K562 (cell line): Measurements from ENCODE around the gene NDUFV2. TPM values are rescaled to one million over a fixed set of nuclear protein-coding genes. Genes with fewer than 3 reads are reported as not detected.

ENCODE experiments used
- HMGN3 ChIP-seq: IDR thresholded peaks from 2 replicates; pipeline ENCODE4 v1.6.1; 2011; ENCODE audit warnings: borderline replicate concordance, low read depth, mild to moderate bottlenecking, mixed read lengths, low read length; ENCODE audit not compliant: insufficient read length; ENCODE audit errors: extremely low read depth
- POLR2AphosphoS5 ChIP-seq: IDR thresholded peaks from 2 replicates; pipeline ENCODE4 v1.6.1; 2011; ENCODE audit warnings: mild to moderate bottlenecking, low read depth, low read length, moderate library complexity; ENCODE audit not compliant: control insufficient read depth, insufficient read depth
- ZBED1 ChIP-seq: IDR thresholded peaks from 2 replicates; pipeline ENCODE4 v1.6.1; 2014
- ZBTB8A ChIP-seq: fragments of 450-650 bp; IDR thresholded peaks from 2 replicates; pipeline ENCODE4 v1.6.1; 2018; ENCODE audit warnings: mild to moderate bottlenecking, moderate library complexity; ENCODE audit not compliant: partially characterized antibody
- ZNF239 ChIP-seq: fragments of 250-450 bp; sonication (Bioruptor Pico); IDR thresholded peaks from 2 replicates; pipeline ENCODE4 v1.4.0; 2020; ENCODE audit warnings: mild to moderate bottlenecking
- ZNF696 ChIP-seq: fragments of 250-450 bp; sonication (Bioruptor Pico); conservative IDR thresholded peaks from 2 replicates; pipeline ENCODE4 v1.4.0; 2020; ENCODE audit warnings: mild to moderate bottlenecking, moderate library complexity
- ZNF780A ChIP-seq: fragments of 250-450 bp; sonication (Bioruptor Pico); IDR thresholded peaks from 2 replicates; pipeline ENCODE4 v1.5.0; 2021; ENCODE audit warnings: mild to moderate bottlenecking
- polyA plus RNA-seq, 8 experiments: library from polyadenylated mRNA; depleted of rRNA in 4 of 8; stranded (reverse) in 5 of 8; unstranded in 3 of 8; fragments of >200 nt; fragmentation: Nextera tagmentation in 2 of 8; fragmentation: Illumina TruSeq in 1 of 8; extraction: Ambion mirVana in 2 of 8; extraction: Trizol in 1 of 8; gene quantifications; 2 replicates each; pipeline versions ENCODE4 v1.2.1 to v1.2.3, GENCODE V29; 2011 to 2014; ENCODE audit warnings: inconsistent platforms in 1 of 8, missing spikeins in 1 of 8
- total RNA-seq, 7 experiments: library from RNA; depleted of rRNA in 6 of 7; stranded (reverse); fragments of >200 nt in 6 of 7; fragmentation: Illumina TruSeq in 2 of 7; extraction: Trizol in 2 of 7; gene quantifications; 2 replicates each; pipeline versions ENCODE4 v1.2.1 to v1.2.3, GENCODE V29; 2011 to 2021; ENCODE audit warnings: low replicate concordance in 1 of 7
- TF ChIP-seq, protein P1 (sequence below): sonication (generic); formaldehyde crosslinking; IDR thresholded peaks from 2 replicates; pipeline ENCODE4 v1.8.0; 2022; ENCODE audit warnings: mild to moderate bottlenecking, missing genetic modification reagents, borderline replicate concordance
- TF ChIP-seq, protein P2 (sequence below): IDR thresholded peaks from 2 replicates; pipeline ENCODE4 v1.6.1; 2014; ENCODE audit warnings: antibody characterized with exemption
- TF ChIP-seq, protein P3 (sequence below): IDR thresholded peaks from 3 replicates; pipeline ENCODE4 v1.6.1; 2011; ENCODE audit warnings: borderline replicate concordance, mild to moderate bottlenecking, moderate library complexity; ENCODE audit not compliant: insufficient read length; ENCODE audit errors: extremely low read depth
- TF ChIP-seq, protein P4 (sequence below), 3 experiments: IDR thresholded peaks in 2 of 3; conservative IDR thresholded peaks in 1 of 3; 2 replicates each; pipeline ENCODE4 v1.5.1; 2011 to 2012; ENCODE audit warnings: low read length in 3 of 3, mild to moderate bottlenecking in 3 of 3, control low read depth in 2 of 3, improper control_type of control experiment in 1 of 3, inconsistent platforms in 1 of 3, low read depth in 1 of 3, mixed read lengths in 1 of 3, moderate library complexity in 1 of 3; ENCODE audit not compliant: insufficient read depth in 2 of 3
- TF ChIP-seq, protein P5 (sequence below): fragments of 450-650 bp; IDR thresholded peaks from 2 replicates; pipeline ENCODE4 v1.6.1; 2017; ENCODE audit warnings: antibody characterized with exemption, mild to moderate bottlenecking

NDUFV2 gene
- total and polyA plus RNA-seq, 9 of the 15 experiments (the other 6 are each of a cell fraction or from before 2014, with no cell fraction given) = 213 to 550 (median 384) TPM

DNA sequence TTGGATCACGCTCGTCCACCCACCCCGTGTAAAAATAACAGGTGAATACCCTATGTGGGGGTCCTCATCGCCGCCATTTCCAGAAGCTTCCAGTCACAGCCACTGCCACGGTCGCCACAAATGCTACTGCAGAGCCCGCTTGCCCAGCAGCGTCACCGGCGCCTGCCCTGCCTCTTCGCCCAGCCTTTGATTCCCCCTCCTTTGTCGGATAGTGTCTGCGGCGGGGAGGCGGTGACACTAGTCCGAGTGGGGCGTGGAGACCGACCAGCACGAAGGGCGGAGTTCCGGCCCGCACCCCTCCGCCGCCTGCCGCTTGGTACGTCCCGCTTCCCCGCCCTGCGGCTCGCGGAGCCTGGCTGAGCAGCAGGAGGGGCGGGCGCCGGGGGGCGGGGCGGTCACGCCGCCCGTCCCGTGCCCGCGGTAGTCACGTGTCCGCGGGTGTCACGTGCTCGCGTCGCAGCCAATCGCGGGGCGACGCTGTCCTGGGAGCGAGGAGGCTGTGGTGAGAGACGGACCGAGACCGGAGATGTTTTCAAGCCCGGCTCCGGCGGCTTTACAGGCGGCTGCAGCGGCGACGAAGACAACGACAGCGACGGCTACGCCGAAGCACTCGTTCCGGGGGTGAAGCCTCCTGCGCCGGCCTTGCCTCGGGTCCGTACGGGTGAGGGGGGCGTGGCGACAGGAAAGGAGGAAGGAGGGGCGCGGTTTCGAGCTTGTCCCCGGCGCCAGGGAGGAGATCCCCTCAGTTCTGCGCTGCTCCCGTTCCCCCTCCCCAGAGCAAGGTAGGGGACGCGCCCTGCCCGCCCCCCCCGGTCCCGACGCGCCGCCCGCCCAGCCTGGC lies 34.0 kb downstream of the NDUFV2 start, which contains the start of gene ANKRD12 (continued):
- TF ChIP-seq, protein P1, sequence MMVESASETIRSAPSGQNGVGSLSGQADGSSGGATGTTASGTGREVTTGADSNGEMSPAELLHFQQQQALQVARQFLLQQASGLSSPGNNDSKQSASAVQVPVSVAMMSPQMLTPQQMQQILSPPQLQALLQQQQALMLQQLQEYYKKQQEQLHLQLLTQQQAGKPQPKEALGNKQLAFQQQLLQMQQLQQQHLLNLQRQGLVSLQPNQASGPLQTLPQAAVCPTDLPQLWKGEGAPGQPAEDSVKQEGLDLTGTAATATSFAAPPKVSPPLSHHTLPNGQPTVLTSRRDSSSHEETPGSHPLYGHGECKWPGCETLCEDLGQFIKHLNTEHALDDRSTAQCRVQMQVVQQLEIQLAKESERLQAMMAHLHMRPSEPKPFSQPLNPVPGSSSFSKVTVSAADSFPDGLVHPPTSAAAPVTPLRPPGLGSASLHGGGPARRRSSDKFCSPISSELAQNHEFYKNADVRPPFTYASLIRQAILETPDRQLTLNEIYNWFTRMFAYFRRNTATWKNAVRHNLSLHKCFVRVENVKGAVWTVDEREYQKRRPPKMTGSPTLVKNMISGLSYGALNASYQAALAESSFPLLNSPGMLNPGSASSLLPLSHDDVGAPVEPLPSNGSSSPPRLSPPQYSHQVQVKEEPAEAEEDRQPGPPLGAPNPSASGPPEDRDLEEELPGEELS (CRISPR knock-in tag) = 0 out of 2 replicates have a peak, but pooled peaks have one; percentile 19
- TF ChIP-seq ZNF239 (CRISPR knock-in tag) (no peak), ZBTB8A (no peak), ZBED1 (no peak; the same call in 1 of the 2 replicates), POLR2AphosphoS5 (peak; percentile 14), ZNF696 (no peak), ZNF780A (no peak), HMGN3 (peak; percentile 98)
- TF ChIP-seq, protein P2, sequence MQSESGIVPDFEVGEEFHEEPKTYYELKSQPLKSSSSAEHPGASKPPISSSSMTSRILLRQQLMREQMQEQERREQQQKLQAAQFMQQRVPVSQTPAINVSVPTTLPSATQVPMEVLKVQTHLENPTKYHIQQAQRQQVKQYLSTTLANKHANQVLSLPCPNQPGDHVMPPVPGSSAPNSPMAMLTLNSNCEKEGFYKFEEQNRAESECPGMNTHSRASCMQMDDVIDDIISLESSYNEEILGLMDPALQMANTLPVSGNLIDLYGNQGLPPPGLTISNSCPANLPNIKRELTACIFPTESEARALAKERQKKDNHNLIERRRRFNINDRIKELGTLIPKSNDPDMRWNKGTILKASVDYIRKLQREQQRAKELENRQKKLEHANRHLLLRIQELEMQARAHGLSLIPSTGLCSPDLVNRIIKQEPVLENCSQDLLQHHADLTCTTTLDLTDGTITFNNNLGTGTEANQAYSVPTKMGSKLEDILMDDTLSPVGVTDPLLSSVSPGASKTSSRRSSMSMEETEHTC = peak; percentile 87; the same call in 1 of the 2 replicates
- TF ChIP-seq, protein P3, sequence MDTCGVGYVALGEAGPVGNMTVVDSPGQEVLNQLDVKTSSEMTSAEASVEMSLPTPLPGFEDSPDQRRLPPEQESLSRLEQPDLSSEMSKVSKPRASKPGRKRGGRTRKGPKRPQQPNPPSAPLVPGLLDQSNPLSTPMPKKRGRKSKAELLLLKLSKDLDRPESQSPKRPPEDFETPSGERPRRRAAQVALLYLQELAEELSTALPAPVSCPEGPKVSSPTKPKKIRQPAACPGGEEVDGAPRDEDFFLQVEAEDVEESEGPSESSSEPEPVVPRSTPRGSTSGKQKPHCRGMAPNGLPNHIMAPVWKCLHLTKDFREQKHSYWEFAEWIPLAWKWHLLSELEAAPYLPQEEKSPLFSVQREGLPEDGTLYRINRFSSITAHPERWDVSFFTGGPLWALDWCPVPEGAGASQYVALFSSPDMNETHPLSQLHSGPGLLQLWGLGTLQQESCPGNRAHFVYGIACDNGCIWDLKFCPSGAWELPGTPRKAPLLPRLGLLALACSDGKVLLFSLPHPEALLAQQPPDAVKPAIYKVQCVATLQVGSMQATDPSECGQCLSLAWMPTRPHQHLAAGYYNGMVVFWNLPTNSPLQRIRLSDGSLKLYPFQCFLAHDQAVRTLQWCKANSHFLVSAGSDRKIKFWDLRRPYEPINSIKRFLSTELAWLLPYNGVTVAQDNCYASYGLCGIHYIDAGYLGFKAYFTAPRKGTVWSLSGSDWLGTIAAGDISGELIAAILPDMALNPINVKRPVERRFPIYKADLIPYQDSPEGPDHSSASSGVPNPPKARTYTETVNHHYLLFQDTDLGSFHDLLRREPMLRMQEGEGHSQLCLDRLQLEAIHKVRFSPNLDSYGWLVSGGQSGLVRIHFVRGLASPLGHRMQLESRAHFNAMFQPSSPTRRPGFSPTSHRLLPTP = no peak
- TF ChIP-seq, protein P4, sequence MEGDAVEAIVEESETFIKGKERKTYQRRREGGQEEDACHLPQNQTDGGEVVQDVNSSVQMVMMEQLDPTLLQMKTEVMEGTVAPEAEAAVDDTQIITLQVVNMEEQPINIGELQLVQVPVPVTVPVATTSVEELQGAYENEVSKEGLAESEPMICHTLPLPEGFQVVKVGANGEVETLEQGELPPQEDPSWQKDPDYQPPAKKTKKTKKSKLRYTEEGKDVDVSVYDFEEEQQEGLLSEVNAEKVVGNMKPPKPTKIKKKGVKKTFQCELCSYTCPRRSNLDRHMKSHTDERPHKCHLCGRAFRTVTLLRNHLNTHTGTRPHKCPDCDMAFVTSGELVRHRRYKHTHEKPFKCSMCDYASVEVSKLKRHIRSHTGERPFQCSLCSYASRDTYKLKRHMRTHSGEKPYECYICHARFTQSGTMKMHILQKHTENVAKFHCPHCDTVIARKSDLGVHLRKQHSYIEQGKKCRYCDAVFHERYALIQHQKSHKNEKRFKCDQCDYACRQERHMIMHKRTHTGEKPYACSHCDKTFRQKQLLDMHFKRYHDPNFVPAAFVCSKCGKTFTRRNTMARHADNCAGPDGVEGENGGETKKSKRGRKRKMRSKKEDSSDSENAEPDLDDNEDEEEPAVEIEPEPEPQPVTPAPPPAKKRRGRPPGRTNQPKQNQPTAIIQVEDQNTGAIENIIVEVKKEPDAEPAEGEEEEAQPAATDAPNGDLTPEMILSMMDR (IDR thresholded peaks at IDR 0.05 in 2 of 3, conservative IDR thresholded peaks at IDR 0.05 in 1 of 3; ENCODE audit: insufficient read depth in 2 of 3, low read depth in 1 of 3, low read length in 3 of 3) = no peak
- TF ChIP-seq, protein P5, sequence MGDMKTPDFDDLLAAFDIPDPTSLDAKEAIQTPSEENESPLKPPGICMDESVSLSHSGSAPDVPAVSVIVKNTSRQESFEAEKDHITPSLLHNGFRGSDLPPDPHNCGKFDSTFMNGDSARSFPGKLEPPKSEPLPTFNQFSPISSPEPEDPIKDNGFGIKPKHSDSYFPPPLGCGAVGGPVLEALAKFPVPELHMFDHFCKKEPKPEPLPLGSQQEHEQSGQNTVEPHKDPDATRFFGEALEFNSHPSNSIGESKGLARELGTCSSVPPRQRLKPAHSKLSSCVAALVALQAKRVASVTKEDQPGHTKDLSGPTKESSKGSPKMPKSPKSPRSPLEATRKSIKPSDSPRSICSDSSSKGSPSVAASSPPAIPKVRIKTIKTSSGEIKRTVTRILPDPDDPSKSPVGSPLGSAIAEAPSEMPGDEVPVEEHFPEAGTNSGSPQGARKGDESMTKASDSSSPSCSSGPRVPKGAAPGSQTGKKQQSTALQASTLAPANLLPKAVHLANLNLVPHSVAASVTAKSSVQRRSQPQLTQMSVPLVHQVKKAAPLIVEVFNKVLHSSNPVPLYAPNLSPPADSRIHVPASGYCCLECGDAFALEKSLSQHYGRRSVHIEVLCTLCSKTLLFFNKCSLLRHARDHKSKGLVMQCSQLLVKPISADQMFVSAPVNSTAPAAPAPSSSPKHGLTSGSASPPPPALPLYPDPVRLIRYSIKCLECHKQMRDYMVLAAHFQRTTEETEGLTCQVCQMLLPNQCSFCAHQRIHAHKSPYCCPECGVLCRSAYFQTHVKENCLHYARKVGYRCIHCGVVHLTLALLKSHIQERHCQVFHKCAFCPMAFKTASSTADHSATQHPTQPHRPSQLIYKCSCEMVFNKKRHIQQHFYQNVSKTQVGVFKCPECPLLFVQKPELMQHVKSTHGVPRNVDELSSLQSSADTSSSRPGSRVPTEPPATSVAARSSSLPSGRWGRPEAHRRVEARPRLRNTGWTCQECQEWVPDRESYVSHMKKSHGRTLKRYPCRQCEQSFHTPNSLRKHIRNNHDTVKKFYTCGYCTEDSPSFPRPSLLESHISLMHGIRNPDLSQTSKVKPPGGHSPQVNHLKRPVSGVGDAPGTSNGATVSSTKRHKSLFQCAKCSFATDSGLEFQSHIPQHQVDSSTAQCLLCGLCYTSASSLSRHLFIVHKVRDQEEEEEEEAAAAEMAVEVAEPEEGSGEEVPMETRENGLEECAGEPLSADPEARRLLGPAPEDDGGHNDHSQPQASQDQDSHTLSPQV = no peak
